Lower leg skin (tissue), 4 donors: ENCODE results near the gene POLR3A. TPM values are rescaled to one million over a fixed set of nuclear protein-coding genes. Genes with fewer than 3 reads are reported as not detected.
"Not testable (repeated sequence)": the region's sequence is repeated elsewhere in the genome, so short reads cannot be mapped to it uniquely, and the experiment has no call there.

Experiments
- DNase-seq, 2 donors: peaks; one replicate each; pipeline ENCODE4 v3.0.0-alpha.2; 2019; ENCODE audit warnings: low spot score in 2 of 2
- H3K4me3 ChIP-seq: fragments of 200-600 bp; sonication (generic); 2 replicates; pipeline ENCODE4 v1.5.1; 2017; ENCODE audit warnings: mild to moderate bottlenecking, low read depth; ENCODE audit not compliant: poor library complexity, severe bottlenecking
- POLR2A ChIP-seq, 2 donors: fragments of 450-650 bp; IDR thresholded peaks; one replicate each; pipeline ENCODE4 v1.6.1; 2016 to 2017; ENCODE audit warnings: antibody characterized with exemption in 2 of 2, mild to moderate bottlenecking in 1 of 2, moderate library complexity in 1 of 2
- WGBS, 2 donors: methylation state at CpG; one replicate each; pipeline ENCODE4 v1.1.5; 2018; 5-methylcytosine and 5-hydroxymethylcytosine counted together
- intact Hi-C: fragments of 100-400 bp; cut with DNase I; formaldehyde crosslinking; loops from one replicate; pipeline ENCODE4 v1.15.0; 2023; ENCODE audit warnings: low total_unique reads
- total RNA-seq, 4 donors: library from RNA; depleted of rRNA; stranded (reverse); fragments of >200 nt; gene quantifications; one replicate each; pipeline ENCODE4 v1.1.0, GENCODE V29; 2016
- TF ChIP-seq, protein P1 (sequence below), 3 donors: fragments of 450-650 bp; IDR thresholded peaks; one replicate each; pipeline ENCODE4 v1.5.1; 2016; ENCODE audit warnings: antibody characterized with exemption in 3 of 3, mild to moderate bottlenecking in 3 of 3, moderate library complexity in 2 of 3

The POLR3A gene
- 10 to 100 TPM in 3 of 4 donors, 1 to 10 TPM in 1; 8.7 to 11.1 (median 10.9) TPM for total RNA-seq

GRCh38 chr10:78029269-78030226 lies at the start of gene POLR3A:
Gene POLR3A (minus strand): TSS chr10:78029515. CDS start chr10:78029407, 108 bp downstream.
- WGBS, 2 donors = 0 to 1% methylated on average over 35 of the region's 35 CpGs
- DNase-seq = peak; percentile 94 to 99
- intact Hi-C loops = loop anchor here (2.0 kb wide), 1 partner anchor 183 kb away; no protein-coding TSS in a partner anchor
- TF ChIP-seq POLR2A (IDR thresholded peaks at IDR 0.05) = no peak
- TF ChIP-seq, protein P1, sequence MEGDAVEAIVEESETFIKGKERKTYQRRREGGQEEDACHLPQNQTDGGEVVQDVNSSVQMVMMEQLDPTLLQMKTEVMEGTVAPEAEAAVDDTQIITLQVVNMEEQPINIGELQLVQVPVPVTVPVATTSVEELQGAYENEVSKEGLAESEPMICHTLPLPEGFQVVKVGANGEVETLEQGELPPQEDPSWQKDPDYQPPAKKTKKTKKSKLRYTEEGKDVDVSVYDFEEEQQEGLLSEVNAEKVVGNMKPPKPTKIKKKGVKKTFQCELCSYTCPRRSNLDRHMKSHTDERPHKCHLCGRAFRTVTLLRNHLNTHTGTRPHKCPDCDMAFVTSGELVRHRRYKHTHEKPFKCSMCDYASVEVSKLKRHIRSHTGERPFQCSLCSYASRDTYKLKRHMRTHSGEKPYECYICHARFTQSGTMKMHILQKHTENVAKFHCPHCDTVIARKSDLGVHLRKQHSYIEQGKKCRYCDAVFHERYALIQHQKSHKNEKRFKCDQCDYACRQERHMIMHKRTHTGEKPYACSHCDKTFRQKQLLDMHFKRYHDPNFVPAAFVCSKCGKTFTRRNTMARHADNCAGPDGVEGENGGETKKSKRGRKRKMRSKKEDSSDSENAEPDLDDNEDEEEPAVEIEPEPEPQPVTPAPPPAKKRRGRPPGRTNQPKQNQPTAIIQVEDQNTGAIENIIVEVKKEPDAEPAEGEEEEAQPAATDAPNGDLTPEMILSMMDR (IDR thresholded peaks at IDR 0.05) = peak in 1 of 3 donors; percentile 69
- H3K4me3 ChIP-seq = peak within 1 kb of the TSS; percentile 98

- DNase-seq = peak in 1 of 2 donors; percentile 14
- TF ChIP-seq POLR2A (IDR thresholded peaks at IDR 0.05) = no peak
- TF ChIP-seq, protein P1 (IDR thresholded peaks at IDR 0.05) = no peak
- no peak overlapping the region for H3K4me3 ChIP-seq
- 87 to 88% methylated on average over 4 of the region's 4 CpGs for WGBS, 2 donors
- intact Hi-C loops = no loop called here
Measured at GRCh38 chr10:78078539-78079330, 49.4 kb upstream of the POLR3A start.

DNA sequence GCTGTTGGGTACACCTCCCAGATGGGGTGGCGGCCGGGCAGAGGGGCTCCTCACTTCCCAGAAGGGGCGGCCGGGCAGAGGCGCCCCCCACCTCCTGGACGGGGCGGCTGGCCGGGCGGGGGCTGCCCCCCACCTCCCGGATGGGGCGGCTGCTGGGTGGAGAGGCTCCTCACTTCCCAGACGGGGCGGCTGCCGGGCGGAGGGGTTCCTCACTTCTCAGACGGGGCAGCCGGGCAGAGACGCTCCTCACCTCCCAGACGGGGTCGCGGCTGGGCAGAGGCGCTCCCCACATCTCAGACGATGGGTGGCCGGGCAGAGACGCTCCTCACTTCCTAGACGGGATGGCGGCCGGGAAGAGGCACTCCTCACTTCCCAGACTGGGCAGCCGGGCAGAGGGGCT lies 46.5 kb upstream of the POLR3A start:
- intact Hi-C loops, H3K4me3 ChIP-seq, DNase-seq: not testable (repeated sequence)
- 93 to 100% methylated on average over 2 to 19 of the region's 29 CpGs for WGBS, 2 donors

DNA sequence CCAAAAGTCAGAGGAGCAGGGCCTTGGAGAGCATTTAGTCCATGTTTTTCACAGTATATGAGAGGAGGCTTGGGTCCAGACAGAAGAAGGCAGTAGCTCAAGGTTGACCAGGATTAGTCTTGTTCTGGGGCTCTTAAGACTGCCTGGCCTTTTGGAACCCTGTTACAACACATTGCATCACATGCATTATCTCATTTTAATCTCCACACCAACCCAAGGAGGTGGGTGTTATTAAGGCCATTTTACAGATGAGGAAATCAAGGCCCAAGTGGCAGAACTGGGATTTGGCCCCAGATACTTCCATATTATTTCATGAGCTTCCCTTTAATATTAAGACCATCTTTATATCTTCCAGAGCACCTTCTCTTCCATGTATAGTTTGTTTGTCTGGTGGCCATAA lies 43.2 kb upstream of the POLR3A start:
- H3K4me3 ChIP-seq = no peak overlapping the region
- intact Hi-C loops = no loop called here
- TF ChIP-seq, protein P1 (IDR thresholded peaks at IDR 0.05) = no peak
- TF ChIP-seq POLR2A (IDR thresholded peaks at IDR 0.05) = no peak
- DNase-seq = no peak

- H3K4me3 ChIP-seq = no peak overlapping the region
- 87 to 89% methylated on average over 4 of the region's 4 CpGs for WGBS, 2 donors
- no peak for DNase-seq
- intact Hi-C loops = no loop called here
- TF ChIP-seq, protein P1 (IDR thresholded peaks at IDR 0.05) = no peak
- no peak for TF ChIP-seq POLR2A (IDR thresholded peaks at IDR 0.05)
Measured at GRCh38 chr10:78071857-78072179, 42.5 kb upstream of the POLR3A start.
